Activated naive CD4-positive, alpha-beta T cell treated with anti-CD3 and anti-CD28 coated beads for 36 hours (primary cell): ENCODE data around the gene KCNJ1. TPM values are rescaled to one million over a fixed set of nuclear protein-coding genes. Genes with fewer than 3 reads are reported as not detected.

Experiments used
- CTCF ChIA-PET: fragments of 350-600 bp; sonication (Branson Sonifier 250); formaldehyde crosslinking; loops from one replicate; lab custom pipeline; 2021; ENCODE audit warnings: antibody characterized with exemption; lab: Charles Lee
- DNase-seq: peaks from one replicate; pipeline ENCODE4 v3.0.0-alpha.2; 2020
- H3K27ac Mint-ChIP-seq: one replicate; pipeline ENCODE4 v1.8.0; 2021; ENCODE audit warnings: mild to moderate bottlenecking, mixed read lengths
- H3K27me3 Mint-ChIP-seq: one replicate; pipeline ENCODE4 v1.8.0; 2021; ENCODE audit warnings: low read depth, mixed read lengths
- H3K36me3 Mint-ChIP-seq: one replicate; pipeline ENCODE4 v1.8.0; 2021; ENCODE audit warnings: low read depth, mixed read lengths
- H3K4me1 Mint-ChIP-seq: one replicate; pipeline ENCODE4 v1.8.0; 2021; ENCODE audit warnings: low read depth, mixed read lengths
- H3K4me3 Mint-ChIP-seq: one replicate; pipeline ENCODE4 v1.8.0; 2021; ENCODE audit warnings: mild to moderate bottlenecking, moderate library complexity, mixed read lengths
- H3K9me3 Mint-ChIP-seq: one replicate; pipeline ENCODE4 v1.8.0; 2021; ENCODE audit warnings: mixed read lengths
- intact Hi-C: fragments of 100-400 bp; cut with micrococcal nuclease; formaldehyde crosslinking; loops from one replicate; pipeline ENCODE4 v1.15.1; 2023
- total RNA-seq, 2 experiments: library from RNA; stranded (reverse); gene quantifications; one replicate each; pipeline ENCODE4 v1.2.3, GENCODE V29; 2021

Gene KCNJ1
- total RNA-seq, 2 experiments from 2014 or later: not detected

DNA sequence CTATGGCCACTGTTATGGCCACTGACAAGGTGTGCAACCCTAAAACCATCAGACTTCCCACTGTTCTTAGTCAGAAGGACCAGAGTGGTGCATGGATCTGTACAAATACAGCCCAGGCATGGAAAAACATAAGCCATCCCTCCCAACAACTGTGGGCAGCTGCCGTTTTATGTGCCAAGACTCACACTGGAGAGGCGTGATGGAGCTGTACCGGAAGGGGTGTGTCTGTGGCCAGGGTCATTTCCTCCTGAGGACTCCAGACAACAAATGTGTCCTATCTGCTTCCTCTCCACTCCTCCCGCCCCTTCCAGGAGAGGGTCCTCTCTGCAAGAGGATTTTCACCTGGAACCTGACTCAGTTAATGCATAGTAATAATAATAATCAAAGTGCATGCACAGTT lies 29.5 kb downstream of the KCNJ1 start:
- peak; percentile 37 for DNase-seq
- Mint-ChIP-seq H3K4me1 (peaks cover 28% of the 10 kb centered on the region), H3K4me3 (no peak overlapping the region), H3K27ac (no peak overlapping the region), H3K27me3 (no peaks in the 10 kb centered on the region), H3K36me3 (no peaks in the 10 kb centered on the region), H3K9me3 (no peaks in the 10 kb centered on the region)
- intact Hi-C loops: no loop called here
- CTCF ChIA-PET: no interaction called here

DNA sequence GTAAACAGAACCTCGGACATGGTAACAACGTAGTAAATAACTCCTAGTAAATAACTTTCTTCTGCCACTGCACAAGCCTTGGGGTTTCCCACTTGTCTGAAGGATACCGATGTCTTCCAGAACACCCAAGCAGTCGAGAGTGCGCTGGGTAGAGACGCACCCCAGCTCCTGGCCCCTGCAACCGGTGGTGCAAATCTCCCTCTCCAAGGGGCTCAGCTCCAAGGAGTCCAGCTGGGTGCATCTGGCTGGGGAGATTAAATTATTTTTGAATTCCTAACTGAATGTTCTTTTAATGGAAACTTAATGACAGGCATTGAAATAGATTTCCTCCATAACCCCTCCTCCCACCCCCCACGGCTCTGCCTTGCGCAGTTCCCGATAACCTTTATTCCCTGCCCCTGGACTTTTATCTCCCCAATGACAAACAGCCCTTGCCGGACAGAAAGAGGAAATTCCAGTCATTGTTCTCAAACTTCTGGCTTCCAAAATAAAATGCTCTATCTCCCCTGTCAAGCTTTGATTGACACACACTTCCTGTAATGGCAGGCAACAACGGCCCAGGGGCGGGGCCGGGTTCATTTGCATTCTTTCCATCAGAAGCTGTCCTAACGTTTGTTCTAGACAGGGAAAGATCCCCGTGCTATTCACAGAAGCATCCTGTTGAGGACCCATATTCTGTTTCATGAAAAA lies 31.2 kb downstream of the KCNJ1 start:
- H3K36me3 Mint-ChIP-seq: no peaks in the 10 kb centered on the region
- no peak for DNase-seq
- H3K9me3 Mint-ChIP-seq: no peaks in the 10 kb centered on the region
- peaks cover 28% of the 10 kb centered on the region for H3K4me1 Mint-ChIP-seq
- H3K4me3 Mint-ChIP-seq: no peak overlapping the region
- H3K27ac Mint-ChIP-seq: no peak overlapping the region
- intact Hi-C loops: no loop called here
- no peaks in the 10 kb centered on the region for H3K27me3 Mint-ChIP-seq
- CTCF ChIA-PET: interaction anchor here (0.6 to 1.0 kb wide), 3 partner anchors 49 to 434 kb away, joined by 3 read pairs; no protein-coding TSS in a partner anchor

DNA sequence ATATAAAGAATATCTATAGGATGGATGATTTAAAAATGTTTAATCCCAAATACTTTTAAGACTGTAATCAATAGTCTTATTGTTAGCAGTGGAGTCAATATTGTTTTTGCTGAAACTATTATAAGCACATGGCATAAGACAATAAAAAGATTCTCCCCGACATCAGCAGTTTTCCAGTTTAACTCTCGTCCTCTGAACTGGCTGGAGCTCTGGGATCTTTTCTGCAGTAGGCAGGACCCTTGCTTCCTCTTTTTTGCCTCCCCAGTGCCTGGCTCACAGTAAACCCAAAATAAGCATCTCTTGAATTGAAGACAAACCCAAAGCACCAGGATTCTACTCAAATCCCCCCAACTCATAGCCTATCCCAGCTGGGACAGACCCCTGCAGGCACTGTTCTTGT lies 32.9 kb downstream of the KCNJ1 start:
- DNase-seq: no peak
- no peak overlapping the region for H3K27ac Mint-ChIP-seq
- intact Hi-C loops: no loop called here

DNA sequence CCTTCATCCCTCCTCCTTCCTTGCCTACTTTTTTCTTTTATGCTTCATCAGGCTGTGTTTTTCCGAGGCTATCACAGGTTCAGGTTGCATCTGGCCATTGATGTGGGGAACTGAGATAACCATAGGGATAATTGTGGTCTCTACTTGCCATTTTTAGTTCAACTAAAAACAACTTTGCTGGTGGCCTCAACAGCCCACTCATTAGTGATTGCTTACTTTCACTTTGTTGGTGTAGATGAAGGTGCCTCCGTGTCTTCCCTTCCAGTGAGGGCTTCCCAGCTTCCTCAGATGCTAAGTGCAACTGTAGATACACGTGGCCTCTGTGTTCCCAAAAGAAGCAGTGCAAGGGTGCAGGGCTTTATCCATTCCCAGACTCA lies 35.0 kb downstream of the KCNJ1 start:
- H3K4me3 Mint-ChIP-seq: no peak overlapping the region
- no peak overlapping the region for H3K27ac Mint-ChIP-seq

More for the DNA sequence above, 32.9 kb downstream of the KCNJ1 start:
- no peaks in the 10 kb centered on the region for H3K36me3 Mint-ChIP-seq
- H3K27me3 Mint-ChIP-seq: no peaks in the 10 kb centered on the region
- peaks cover 31% of the 10 kb centered on the region for H3K4me1 Mint-ChIP-seq
- no peaks in the 10 kb centered on the region for H3K9me3 Mint-ChIP-seq
- no peak overlapping the region for H3K4me3 Mint-ChIP-seq
- CTCF ChIA-PET: no interaction called here

DNA sequence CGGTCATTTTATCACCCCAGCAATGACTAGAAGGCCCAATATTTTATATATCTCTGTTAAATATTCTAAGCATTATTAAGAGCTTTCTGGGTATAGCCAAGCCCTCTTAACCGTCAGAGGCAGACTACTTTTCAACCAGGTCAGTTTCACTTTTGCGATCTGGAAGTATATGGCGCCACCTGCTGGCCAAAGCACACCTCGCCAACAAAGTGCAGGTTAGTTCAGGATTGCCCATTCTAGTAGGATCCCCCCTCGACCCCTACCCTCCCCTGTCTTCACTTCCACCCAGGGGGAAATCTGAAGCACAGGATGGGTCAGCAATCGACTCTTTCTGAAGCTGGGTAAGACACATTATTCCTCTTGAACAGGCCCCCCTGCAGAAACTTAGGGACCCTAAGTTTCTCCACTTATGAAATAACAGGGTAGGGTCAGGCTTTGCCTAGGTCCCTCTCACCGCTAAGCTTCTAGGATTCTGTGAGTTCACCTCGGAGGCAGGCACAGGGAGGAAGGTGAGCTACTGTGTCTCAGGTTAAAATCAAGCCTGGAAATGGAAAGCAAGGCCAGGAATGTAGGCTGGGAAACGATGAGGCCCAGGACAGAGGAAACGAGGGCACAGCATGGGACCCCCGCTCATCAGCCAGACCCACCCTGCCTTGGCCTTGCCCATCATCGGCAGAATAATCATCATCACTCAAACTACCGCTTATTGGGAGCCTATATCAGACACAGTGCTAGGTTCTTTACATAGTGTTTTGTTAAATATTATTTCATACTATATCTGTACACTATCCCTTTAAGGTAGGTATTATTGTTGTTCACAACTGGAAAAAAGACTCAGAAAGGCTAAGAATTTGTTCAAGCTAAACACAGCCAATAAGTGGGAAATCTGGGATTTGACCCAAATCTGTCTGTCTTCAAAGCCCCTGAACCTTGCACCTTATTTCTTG lies 35.6 kb downstream of the KCNJ1 start:
- Mint-ChIP-seq H3K9me3 (no peaks in the 10 kb centered on the region), H3K4me3 (peak overlapping the region; percentile 8), H3K27ac (peak overlapping the region; percentile 85), H3K27me3 (no peaks in the 10 kb centered on the region), H3K36me3 (no peaks in the 10 kb centered on the region), H3K4me1 (peaks cover 17% of the 10 kb centered on the region)
- CTCF ChIA-PET: interaction anchor here (0.7 to 4.3 kb wide), 53 partner anchors 9 to 799 kb away, joined by 3 to 36 read pairs (median 4); no protein-coding TSS in a partner anchor
- intact Hi-C loops: loop anchor here (1.0 to 2.0 kb wide), 12 partner anchors 29 to 800 kb away; no protein-coding TSS in a partner anchor
- peak; percentile 96 for DNase-seq

More for the DNA sequence above, 35.0 kb downstream of the KCNJ1 start:
- Mint-ChIP-seq H3K9me3 (no peaks in the 10 kb centered on the region), H3K4me1 (peaks cover 19% of the 10 kb centered on the region), H3K27me3 (no peaks in the 10 kb centered on the region), H3K36me3 (no peaks in the 10 kb centered on the region)
- DNase-seq: no peak
- intact Hi-C loops: no loop called here
- CTCF ChIA-PET: interaction anchor here (0.7 to 4.3 kb wide), 16 partner anchors 8 to 673 kb away, joined by 3 to 36 read pairs (median 8); no protein-coding TSS in a partner anchor

DNA sequence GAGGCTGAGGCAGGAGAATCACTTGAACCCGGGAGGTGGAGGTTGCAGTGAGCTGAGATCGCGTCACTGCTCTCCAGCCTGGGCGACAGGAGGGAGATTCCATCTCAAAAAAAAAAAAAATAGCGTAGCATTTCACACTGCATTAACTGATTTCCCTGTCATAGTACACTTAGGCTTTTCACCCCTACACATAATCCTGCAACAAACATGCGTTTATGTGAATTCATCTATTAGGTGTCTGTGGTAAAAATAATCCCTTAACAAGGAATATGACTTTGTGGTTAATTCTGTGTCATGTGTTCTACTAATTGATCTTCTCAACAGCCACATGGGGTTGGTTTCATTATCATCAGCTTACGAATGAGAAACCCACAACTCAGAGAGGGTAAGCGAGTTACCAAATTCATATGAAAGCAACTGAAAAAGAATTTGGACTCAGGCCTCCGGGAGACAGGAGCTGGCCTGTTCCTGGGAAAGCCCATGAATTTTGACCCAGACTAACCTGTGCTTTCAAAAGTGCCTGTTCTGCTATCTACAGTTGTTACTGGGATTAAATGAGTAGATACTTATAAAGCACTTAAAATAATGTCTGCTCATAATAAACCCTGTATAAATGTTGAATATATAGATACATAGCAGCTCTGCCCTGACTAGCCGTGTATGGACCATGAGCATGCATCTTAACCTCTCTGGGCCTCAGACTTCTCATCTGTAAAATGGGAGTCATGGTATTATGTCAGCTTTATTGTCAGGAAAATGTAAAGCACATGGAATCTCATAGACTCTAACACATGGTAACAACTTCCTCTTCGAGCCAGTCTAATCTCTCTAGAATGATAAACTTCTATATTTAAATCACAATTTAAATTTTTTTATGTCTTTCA lies 36.6 kb downstream of the KCNJ1 start:
- intact Hi-C loops: loop anchor here (1.0 to 2.0 kb wide), 15 partner anchors 30 to 799 kb away; no protein-coding TSS in a partner anchor
- Mint-ChIP-seq H3K9me3 (no peaks in the 10 kb centered on the region), H3K4me1 (peaks cover 17% of the 10 kb centered on the region), H3K4me3 (peak overlapping the region; percentile 52), H3K27me3 (no peaks in the 10 kb centered on the region), H3K27ac (peak overlapping the region; percentile 85), H3K36me3 (no peaks in the 10 kb centered on the region)
- CTCF ChIA-PET: interaction anchor here (0.7 to 4.3 kb wide), 54 partner anchors 9 to 798 kb away, joined by 3 to 36 read pairs (median 4); no protein-coding TSS in a partner anchor
- peak; percentile 34 for DNase-seq

- H3K9me3 Mint-ChIP-seq: no peaks in the 10 kb centered on the region
- intact Hi-C loops: no loop called here
- DNase-seq: no peak
- no peak overlapping the region for H3K27ac Mint-ChIP-seq
- no peaks in the 10 kb centered on the region for H3K27me3 Mint-ChIP-seq
- CTCF ChIA-PET: interaction anchor here (0.6 to 2.0 kb wide), 4 partner anchors 29 to 671 kb away, joined by 3 to 10 read pairs (median 4); no protein-coding TSS in a partner anchor
- H3K36me3 Mint-ChIP-seq: no peaks in the 10 kb centered on the region
- no peak overlapping the region for H3K4me3 Mint-ChIP-seq
- peaks cover 17% of the 10 kb centered on the region for H3K4me1 Mint-ChIP-seq
Observed at GRCh38 chr11:128828350-128828749, 38.7 kb downstream of the KCNJ1 start.

DNA sequence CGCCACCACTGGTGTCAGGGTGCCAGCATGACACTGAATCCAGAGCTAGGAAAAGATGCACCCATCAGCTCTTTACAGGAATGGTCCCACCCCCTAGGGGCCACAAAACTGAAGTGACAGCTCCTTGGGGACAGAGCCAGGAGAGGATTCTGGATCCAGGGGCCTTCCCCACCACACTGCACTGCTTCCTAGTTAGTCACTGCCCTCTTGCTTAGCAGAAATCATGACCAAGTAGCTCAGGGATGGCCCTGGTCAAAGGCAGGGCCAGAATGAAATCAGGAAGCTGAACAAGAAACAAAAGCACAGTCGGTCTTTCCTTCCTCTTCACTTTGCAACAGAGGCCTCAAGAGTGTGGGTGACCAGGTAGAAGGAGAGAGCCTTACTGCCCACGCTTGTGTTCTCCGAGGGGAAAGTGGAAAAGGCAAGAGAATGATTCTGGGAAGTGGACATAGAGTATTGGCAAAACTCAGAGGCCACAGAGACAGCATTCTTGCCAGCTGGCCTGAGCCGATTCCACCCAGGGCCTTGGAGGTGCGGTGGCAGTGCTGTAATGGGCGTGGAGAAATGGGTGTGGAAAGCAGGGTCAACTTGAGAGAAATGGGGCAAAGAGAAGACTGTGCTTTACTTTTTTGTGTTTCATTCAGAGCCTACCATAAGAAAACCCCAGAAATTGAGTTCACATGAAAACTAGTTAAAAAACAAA lies 39.8 kb downstream of the KCNJ1 start:
- no peak for DNase-seq
- no peaks in the 10 kb centered on the region for H3K27me3 Mint-ChIP-seq
- H3K36me3 Mint-ChIP-seq: no peaks in the 10 kb centered on the region
- intact Hi-C loops: no loop called here
- no peaks in the 10 kb centered on the region for H3K9me3 Mint-ChIP-seq
- H3K27ac Mint-ChIP-seq: peak overlapping the region; percentile 26
- CTCF ChIA-PET: interaction anchor here (1.0 to 2.0 kb wide), 6 partner anchors 30 to 670 kb away, joined by 3 to 10 read pairs (median 3); no protein-coding TSS in a partner anchor
- H3K4me1 Mint-ChIP-seq: peaks cover 17% of the 10 kb centered on the region
- H3K4me3 Mint-ChIP-seq: no peak overlapping the region

DNA sequence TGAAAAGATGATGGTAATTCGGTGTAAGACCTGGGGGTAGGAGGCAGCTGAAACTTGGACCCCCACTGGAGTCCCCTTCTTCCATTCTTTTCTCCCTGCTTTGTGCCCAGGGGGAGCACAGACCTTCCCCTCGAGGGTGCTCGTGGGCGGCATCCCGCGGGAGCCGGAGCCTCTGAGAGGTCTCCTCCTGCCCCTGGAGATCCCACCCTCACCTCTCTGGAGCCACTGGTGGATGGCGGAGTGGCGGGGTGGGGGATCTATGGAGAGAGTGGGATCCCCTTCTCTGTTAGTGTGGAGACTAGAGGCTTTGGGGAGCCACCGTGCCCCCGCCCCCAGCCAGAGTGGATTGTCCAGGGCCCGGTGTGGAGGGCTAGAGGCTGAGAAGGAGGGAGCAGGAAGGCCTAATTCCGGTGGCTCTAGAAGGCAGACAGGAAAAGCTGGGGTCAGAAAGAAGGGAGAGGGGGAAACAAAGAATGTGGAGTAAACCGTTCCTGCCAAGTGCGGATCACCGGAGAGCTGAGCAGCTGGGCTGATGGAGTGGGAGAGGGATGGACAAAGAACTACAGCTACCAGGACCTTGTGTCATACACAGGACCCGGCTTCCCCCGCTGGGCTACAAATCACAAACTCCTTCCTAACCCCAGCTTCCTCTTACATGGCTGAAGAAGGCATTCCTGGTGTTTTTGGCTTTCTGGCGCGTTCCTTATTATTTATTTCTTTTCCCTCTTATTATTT lies 41.9 kb downstream of the KCNJ1 start:
- H3K36me3 Mint-ChIP-seq: no peaks in the 10 kb centered on the region
- peak overlapping the region; percentile 31 for H3K27ac Mint-ChIP-seq
- CTCF ChIA-PET: no interaction called here
- H3K27me3 Mint-ChIP-seq: no peaks in the 10 kb centered on the region
- peaks cover 6% of the 10 kb centered on the region for H3K4me1 Mint-ChIP-seq
- no peak overlapping the region for H3K4me3 Mint-ChIP-seq
- DNase-seq: no peak
- H3K9me3 Mint-ChIP-seq: no peaks in the 10 kb centered on the region
- intact Hi-C loops: no loop called here

DNA sequence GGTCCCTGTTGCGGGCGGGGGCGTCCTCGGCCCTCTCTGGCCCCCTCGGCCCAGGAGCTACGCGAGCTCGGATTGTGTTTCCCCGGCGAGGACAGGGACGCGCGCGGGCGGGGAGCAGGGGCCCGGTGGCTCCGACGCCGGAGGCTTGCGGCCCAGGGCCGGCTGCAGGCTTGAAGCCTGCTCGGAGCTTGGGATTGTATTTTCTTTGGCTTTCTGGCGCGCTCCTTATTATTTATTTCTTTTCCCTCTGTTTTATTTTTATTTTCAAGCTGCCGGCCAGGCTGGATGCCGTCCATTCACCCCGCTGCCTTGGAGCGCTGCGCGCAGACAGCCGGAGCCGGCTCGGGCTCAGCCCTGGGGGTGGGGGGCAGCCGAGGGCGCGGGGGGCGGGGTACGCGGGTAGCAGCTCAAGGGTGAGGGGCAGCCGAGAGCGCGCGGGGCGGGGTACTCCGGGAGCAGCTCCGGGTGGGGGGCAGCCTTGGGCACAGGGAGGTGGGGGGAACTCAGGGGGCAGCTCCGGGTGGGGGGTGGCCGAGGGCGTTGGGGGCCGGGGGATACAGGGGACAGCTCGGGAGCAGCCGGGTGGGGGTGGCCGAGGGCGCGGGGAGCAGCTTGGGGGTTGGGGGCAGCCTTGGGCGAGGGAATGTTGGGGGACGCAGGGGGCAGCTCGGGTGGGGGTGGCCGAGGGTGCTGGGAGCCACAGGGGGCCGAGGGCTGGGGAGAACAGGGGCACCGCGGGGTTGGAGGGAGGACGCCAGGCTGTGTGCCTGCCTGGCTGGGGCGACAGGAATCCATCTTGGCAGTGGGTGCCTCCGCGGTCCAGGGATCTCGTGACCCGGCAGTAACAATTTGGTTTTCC lies 42.7 kb downstream of the KCNJ1 start:
- intact Hi-C loops: loop anchor here (5.0 kb wide), 1 partner anchor 42 kb away; no protein-coding TSS in a partner anchor
- H3K4me1 Mint-ChIP-seq: no peaks in the 10 kb centered on the region
- no peaks in the 10 kb centered on the region for H3K27me3 Mint-ChIP-seq
- CTCF ChIA-PET: interaction anchor here (1.1 kb wide), 1 partner anchor 196 kb away, joined by 3 read pairs; no protein-coding TSS in a partner anchor
- H3K36me3 Mint-ChIP-seq: no peaks in the 10 kb centered on the region
- H3K4me3 Mint-ChIP-seq: no peak overlapping the region
- no peak for DNase-seq
- no peaks in the 10 kb centered on the region for H3K9me3 Mint-ChIP-seq
- no peak overlapping the region for H3K27ac Mint-ChIP-seq
